ENCODE measurements around the gene PABPC1L. TPM values are rescaled to one million over a fixed set of nuclear protein-coding genes. Genes with fewer than 3 reads are reported as not detected.

PABPC1L gene
- total RNA-seq, 1 donor from 2014 or later: 17.1 TPM

- peaks cover 23% of the 10 kb centered on the region for H3K36me3 ChIP-seq (ENCODE audit: control insufficient read depth, insufficient read depth, low read length)
- peak; percentile 63 for DNase-seq (ENCODE audit: low read depth)
- H3K4me3 ChIP-seq (ENCODE audit: low read depth, low read length): no peak overlapping the region
- TF ChIP-seq, protein P1, sequence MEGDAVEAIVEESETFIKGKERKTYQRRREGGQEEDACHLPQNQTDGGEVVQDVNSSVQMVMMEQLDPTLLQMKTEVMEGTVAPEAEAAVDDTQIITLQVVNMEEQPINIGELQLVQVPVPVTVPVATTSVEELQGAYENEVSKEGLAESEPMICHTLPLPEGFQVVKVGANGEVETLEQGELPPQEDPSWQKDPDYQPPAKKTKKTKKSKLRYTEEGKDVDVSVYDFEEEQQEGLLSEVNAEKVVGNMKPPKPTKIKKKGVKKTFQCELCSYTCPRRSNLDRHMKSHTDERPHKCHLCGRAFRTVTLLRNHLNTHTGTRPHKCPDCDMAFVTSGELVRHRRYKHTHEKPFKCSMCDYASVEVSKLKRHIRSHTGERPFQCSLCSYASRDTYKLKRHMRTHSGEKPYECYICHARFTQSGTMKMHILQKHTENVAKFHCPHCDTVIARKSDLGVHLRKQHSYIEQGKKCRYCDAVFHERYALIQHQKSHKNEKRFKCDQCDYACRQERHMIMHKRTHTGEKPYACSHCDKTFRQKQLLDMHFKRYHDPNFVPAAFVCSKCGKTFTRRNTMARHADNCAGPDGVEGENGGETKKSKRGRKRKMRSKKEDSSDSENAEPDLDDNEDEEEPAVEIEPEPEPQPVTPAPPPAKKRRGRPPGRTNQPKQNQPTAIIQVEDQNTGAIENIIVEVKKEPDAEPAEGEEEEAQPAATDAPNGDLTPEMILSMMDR (IDR thresholded peaks at IDR 0.05; ENCODE audit: insufficient read depth, low read length, severe bottlenecking): no peak
- H3K27me3 ChIP-seq (ENCODE audit: control insufficient read depth, insufficient read depth, low read length): no peaks in the 10 kb centered on the region
- no peak for FAIRE-seq
Observed at GRCh38 chr20:44956410-44956809, 46.5 kb downstream of the PABPC1L start.

- TF ChIP-seq, protein P1 (IDR thresholded peaks at IDR 0.05; ENCODE audit: insufficient read depth, low read length, severe bottlenecking): no peak
- H3K27me3 ChIP-seq (ENCODE audit: control insufficient read depth, insufficient read depth, low read length): no peaks in the 10 kb centered on the region
- peaks cover 16% of the 10 kb centered on the region for H3K36me3 ChIP-seq (ENCODE audit: control insufficient read depth, insufficient read depth, low read length)
- no peak overlapping the region for H3K4me3 ChIP-seq (ENCODE audit: low read depth, low read length)
- FAIRE-seq (no peak), DNase-seq (ENCODE audit: low read depth) (no peak)
Observed at GRCh38 chr20:44958276-44958675, 48.4 kb downstream of the PABPC1L start.

GRCh38 chr20:44959082-44959637, 49.3 kb downstream of the PABPC1L start:
- H3K4me3 ChIP-seq (ENCODE audit: low read depth, low read length): peak overlapping the region; percentile 81
- no peaks in the 10 kb centered on the region for H3K27me3 ChIP-seq (ENCODE audit: control insufficient read depth, insufficient read depth, low read length)
- DNase-seq (ENCODE audit: low read depth) (peak; percentile 73), FAIRE-seq (no peak)
- peaks cover 12% of the 10 kb centered on the region for H3K36me3 ChIP-seq (ENCODE audit: control insufficient read depth, insufficient read depth, low read length)
- TF ChIP-seq, protein P1 (IDR thresholded peaks at IDR 0.05; ENCODE audit: insufficient read depth, low read length, severe bottlenecking): no peak

DNA sequence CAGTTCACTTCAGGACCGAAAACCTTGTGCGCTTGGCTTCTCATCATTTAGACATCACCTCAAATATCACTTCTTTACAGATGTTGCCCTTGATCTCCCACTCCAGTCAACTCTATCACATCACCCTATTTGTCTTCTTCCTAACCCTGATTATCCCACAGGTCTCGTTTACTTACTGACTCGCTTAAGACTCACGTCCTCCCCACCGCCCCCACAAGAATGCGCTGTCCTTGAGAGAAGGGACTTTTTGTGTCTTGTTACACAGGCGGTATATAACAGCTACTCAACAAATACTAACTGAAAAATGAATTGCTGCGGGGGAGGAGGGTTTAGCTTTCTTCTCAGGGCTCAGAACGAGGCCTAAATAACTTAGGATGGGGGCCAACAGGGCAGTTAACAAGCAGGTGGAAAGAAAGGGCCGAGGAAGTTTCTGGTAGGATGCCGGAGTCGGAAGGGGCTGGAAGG, 49.8 kb downstream of the PABPC1L start:
- DNase-seq (ENCODE audit: low read depth) (peak; percentile 94), FAIRE-seq (no peak)
- Histone ChIP-seq H3K4me3 (ENCODE audit: low read depth, low read length) (peak overlapping the region; percentile 81), H3K36me3 (ENCODE audit: control insufficient read depth, insufficient read depth, low read length) (peaks cover 9% of the 10 kb centered on the region), H3K27me3 (ENCODE audit: control insufficient read depth, insufficient read depth, low read length) (no peaks in the 10 kb centered on the region)
- TF ChIP-seq, protein P1 (IDR thresholded peaks at IDR 0.05; ENCODE audit: insufficient read depth, low read length, severe bottlenecking): peak; percentile 1

- DNase-seq (ENCODE audit: low read depth) (peak; percentile 78), FAIRE-seq (no peak)
- peaks cover 5% of the 10 kb centered on the region for H3K36me3 ChIP-seq (ENCODE audit: control insufficient read depth, insufficient read depth, low read length)
- TF ChIP-seq, protein P1 (IDR thresholded peaks at IDR 0.05; ENCODE audit: insufficient read depth, low read length, severe bottlenecking): no peak
- peak within 1 kb of the TSS; percentile 81 for H3K4me3 ChIP-seq (ENCODE audit: low read depth, low read length)
- no peaks in the 10 kb centered on the region for H3K27me3 ChIP-seq (ENCODE audit: control insufficient read depth, insufficient read depth, low read length)
Observed at GRCh38 chr20:44960103-44960852, 50.4 kb downstream of the PABPC1L start, which contains the start of gene TOMM34. Gene TOMM34, minus strand, starts transcription at chr20:44960397. Its CDS starts 64 bp downstream, at chr20:44960333.
